ENCODE measurements around the gene EIF2S2.

GRCh38 chr20:34131491-34131890 lies 19.4 kb upstream of the EIF2S2 start:
- TF ChIP-seq, protein P1, sequence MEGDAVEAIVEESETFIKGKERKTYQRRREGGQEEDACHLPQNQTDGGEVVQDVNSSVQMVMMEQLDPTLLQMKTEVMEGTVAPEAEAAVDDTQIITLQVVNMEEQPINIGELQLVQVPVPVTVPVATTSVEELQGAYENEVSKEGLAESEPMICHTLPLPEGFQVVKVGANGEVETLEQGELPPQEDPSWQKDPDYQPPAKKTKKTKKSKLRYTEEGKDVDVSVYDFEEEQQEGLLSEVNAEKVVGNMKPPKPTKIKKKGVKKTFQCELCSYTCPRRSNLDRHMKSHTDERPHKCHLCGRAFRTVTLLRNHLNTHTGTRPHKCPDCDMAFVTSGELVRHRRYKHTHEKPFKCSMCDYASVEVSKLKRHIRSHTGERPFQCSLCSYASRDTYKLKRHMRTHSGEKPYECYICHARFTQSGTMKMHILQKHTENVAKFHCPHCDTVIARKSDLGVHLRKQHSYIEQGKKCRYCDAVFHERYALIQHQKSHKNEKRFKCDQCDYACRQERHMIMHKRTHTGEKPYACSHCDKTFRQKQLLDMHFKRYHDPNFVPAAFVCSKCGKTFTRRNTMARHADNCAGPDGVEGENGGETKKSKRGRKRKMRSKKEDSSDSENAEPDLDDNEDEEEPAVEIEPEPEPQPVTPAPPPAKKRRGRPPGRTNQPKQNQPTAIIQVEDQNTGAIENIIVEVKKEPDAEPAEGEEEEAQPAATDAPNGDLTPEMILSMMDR (IDR thresholded peaks at IDR 0.05): no peak
- no peak for TF ChIP-seq POLR2A (IDR thresholded peaks at IDR 0.05)

Data from body of pancreas (tissue), 4 donors.